Gastroesophageal sphincter (tissue), 4 donors: Measurements from ENCODE around the gene FGGY. TPM values are rescaled to one million over a fixed set of nuclear protein-coding genes. Genes with fewer than 3 reads are reported as not detected.
"Not testable (repeated sequence)": the region's sequence is repeated elsewhere in the genome, so short reads cannot be mapped to it uniquely, and the experiment has no call there.

ENCODE experiments used
- ATAC-seq: fragments of 150-250 bp; one replicate; pipeline ENCODE4 v1.9.1; 2016; ENCODE audit warnings: mild to moderate bottlenecking, moderate library complexity
- H3K27ac ChIP-seq, 4 donors: fragments of 200-600 bp; sonication (generic) in 3 of 4; 1 replicate in 3 of 4; 2 replicates in 1 of 4; pipeline ENCODE4 v1.5.1; 2016 to 2019
- H3K27me3 ChIP-seq: fragments of 200-600 bp; sonication (generic); one replicate; pipeline ENCODE4 v1.5.1; 2019
- H3K36me3 ChIP-seq, 2 donors: fragments of 200-600 bp; sonication (generic); one replicate each; pipeline ENCODE4 v1.5.1; 2019; ENCODE audit warnings: control low read depth in 1 of 2
- H3K4me1 ChIP-seq, 3 donors: fragments of 200-600 bp; sonication (generic); 1 replicate in 2 of 3; 2 replicates in 1 of 3; pipeline ENCODE4 v1.5.1; 2016 to 2019; ENCODE audit warnings: control low read depth in 2 of 3
- H3K4me3 ChIP-seq, 2 donors: fragments of 200-600 bp; sonication (generic); one replicate each; pipeline ENCODE4 v1.5.1; 2019; ENCODE audit warnings: mild to moderate bottlenecking in 1 of 2, moderate library complexity in 1 of 2
- H3K9me3 ChIP-seq, 3 donors: fragments of 200-600 bp; sonication (generic); one replicate each; pipeline ENCODE4 v1.5.1; 2017 to 2019; ENCODE audit warnings: control low read depth in 2 of 3
- EP300 ChIP-seq: sonication (generic); formaldehyde crosslinking; IDR thresholded peaks from one replicate; pipeline ENCODE4 v1.6.1; 2017; ENCODE audit warnings: antibody characterized with exemption, mild to moderate bottlenecking
- POLR2A ChIP-seq, 2 donors: fragments of 450-650 bp; IDR thresholded peaks; one replicate each; pipeline ENCODE4 v1.6.1; 2017; ENCODE audit warnings: antibody characterized with exemption in 2 of 2, mild to moderate bottlenecking in 2 of 2, moderate library complexity in 1 of 2
- POLR2AphosphoS5 ChIP-seq: sonication (generic); formaldehyde crosslinking; IDR thresholded peaks from one replicate; pipeline ENCODE4 v1.6.1; 2017; ENCODE audit warnings: antibody characterized with exemption
- WGBS, 2 donors: methylation state at CpG; one replicate each; pipeline ENCODE4 v1.1.5; 2018; ENCODE audit warnings: low coverage in 1 of 2; 5-methylcytosine and 5-hydroxymethylcytosine counted together
- total RNA-seq, 4 donors: library from RNA; depleted of rRNA; stranded (reverse); fragments of >200 nt; gene quantifications; one replicate each; pipeline ENCODE4 v1.1.0, GENCODE V29; 2016
- TF ChIP-seq, protein P1 (sequence below), 4 experiments: fragments of 200-600 bp in 2 of 4; fragments of 450-650 bp in 2 of 4; sonication (generic) in 1 of 4; IDR thresholded peaks; one replicate each; pipeline ENCODE4 v1.5.1; 2017 to 2019; ENCODE audit warnings: antibody characterized with exemption in 4 of 4, mild to moderate bottlenecking in 2 of 4, moderate library complexity in 2 of 4

FGGY gene
- 10 to 100 TPM; 19.0 to 29.6 (median 25.2) TPM for total RNA-seq

GRCh38 chr1:59296358-59297256 is at the start of gene FGGY:
Gene FGGY, plus strand, starts transcription at chr1:59297094. Its CDS starts 24,456 bp downstream, at chr1:59321550.
- H3K36me3 ChIP-seq, result no peaks in the 10 kb centered on the region
- H3K27ac ChIP-seq, result peak within 1 kb of the TSS; percentile 96 to 99 (median 98)
- 0 to 1% methylated on average over 20 to 24 of the region's 78 CpGs for WGBS, 2 donors
- H3K4me3 ChIP-seq, result peak within 1 kb of the TSS; percentile 60 to 85
- no peaks in the 10 kb centered on the region for H3K27me3 ChIP-seq
- peaks cover 4 to 33% (median 7%) of the 10 kb centered on the region in 3 donors for H3K4me1 ChIP-seq
- ATAC-seq, result peak; percentile 95
- H3K9me3 ChIP-seq, result no peaks in the 10 kb centered on the region
- TF ChIP-seq, protein P1, sequence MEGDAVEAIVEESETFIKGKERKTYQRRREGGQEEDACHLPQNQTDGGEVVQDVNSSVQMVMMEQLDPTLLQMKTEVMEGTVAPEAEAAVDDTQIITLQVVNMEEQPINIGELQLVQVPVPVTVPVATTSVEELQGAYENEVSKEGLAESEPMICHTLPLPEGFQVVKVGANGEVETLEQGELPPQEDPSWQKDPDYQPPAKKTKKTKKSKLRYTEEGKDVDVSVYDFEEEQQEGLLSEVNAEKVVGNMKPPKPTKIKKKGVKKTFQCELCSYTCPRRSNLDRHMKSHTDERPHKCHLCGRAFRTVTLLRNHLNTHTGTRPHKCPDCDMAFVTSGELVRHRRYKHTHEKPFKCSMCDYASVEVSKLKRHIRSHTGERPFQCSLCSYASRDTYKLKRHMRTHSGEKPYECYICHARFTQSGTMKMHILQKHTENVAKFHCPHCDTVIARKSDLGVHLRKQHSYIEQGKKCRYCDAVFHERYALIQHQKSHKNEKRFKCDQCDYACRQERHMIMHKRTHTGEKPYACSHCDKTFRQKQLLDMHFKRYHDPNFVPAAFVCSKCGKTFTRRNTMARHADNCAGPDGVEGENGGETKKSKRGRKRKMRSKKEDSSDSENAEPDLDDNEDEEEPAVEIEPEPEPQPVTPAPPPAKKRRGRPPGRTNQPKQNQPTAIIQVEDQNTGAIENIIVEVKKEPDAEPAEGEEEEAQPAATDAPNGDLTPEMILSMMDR (IDR thresholded peaks at IDR 0.05), result peak in 1 of 4 experiments; percentile 11
- TF ChIP-seq POLR2AphosphoS5 (peak; percentile 98), EP300 (no peak), POLR2A (IDR thresholded peaks at IDR 0.05) (peak; percentile 90 to 93)

GRCh38 chr1:59248758-59249157 is 48.1 kb upstream of the FGGY start:
- Histone ChIP-seq H3K4me1 (peaks cover 0 to 18% (median 11%) of the 10 kb centered on the region in 3 donors), H3K27ac (peak overlapping the region in 2 of 4 donors; percentile 18 to 30), H3K27me3 (no peaks in the 10 kb centered on the region), H3K36me3 (no peaks in the 10 kb centered on the region), H3K9me3 (peaks cover 0 to 4% (median 0%) of the 10 kb centered on the region in 3 donors), H3K4me3 (no peak overlapping the region)
- ATAC-seq, result no peak
- TF ChIP-seq POLR2AphosphoS5 (no peak), EP300 (no peak), POLR2A (IDR thresholded peaks at IDR 0.05) (no peak)
- TF ChIP-seq, protein P1 (IDR thresholded peaks at IDR 0.05), result no peak
- 56 to 67% methylated on average over 1 of the region's 1 CpG for WGBS, 2 donors

DNA sequence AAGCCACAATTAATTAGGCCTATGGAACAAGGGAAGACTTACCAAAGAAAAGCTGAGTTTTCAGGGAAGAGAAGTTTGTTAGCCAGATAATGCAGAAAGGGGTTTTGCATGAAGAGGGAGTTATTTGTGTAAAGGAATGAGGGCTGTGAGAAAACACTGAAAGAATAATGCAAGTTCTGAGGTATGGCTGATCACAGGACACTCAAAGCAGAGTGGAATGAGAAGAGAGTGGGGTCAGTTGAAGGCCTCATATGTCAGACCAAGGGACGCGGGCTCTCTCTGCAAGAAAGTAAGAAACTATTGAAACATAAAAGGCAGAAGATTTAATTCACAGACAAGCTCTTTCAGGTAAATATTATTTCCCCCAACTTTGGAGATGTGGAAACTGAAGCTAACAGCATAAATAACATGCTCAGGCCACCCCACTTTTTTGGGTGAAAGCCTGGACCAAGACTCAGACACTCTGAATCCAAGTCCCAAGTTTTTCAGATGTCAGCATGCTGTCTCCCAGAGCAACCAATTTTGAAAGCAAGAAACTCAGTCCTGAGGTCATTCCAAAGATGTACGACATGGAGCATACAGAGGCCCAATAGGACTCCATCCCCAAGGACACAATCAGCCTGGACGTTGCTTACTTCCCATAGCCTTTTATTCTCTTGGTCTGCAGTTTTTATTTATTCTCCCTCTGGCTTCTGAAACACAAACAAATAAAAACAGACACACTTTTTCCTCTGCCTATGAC is 47.3 kb upstream of the FGGY start:
- Histone ChIP-seq H3K27me3 (no peaks in the 10 kb centered on the region), H3K4me3 (no peak overlapping the region), H3K4me1 (peaks cover 0 to 18% (median 11%) of the 10 kb centered on the region in 3 donors), H3K9me3 (peaks cover 0 to 4% (median 0%) of the 10 kb centered on the region in 3 donors), H3K27ac (peak overlapping the region in 3 of 4 donors; percentile 8 to 47 (median 20)), H3K36me3 (no peaks in the 10 kb centered on the region)
- TF ChIP-seq POLR2AphosphoS5 (no peak), EP300 (no peak), POLR2A (IDR thresholded peaks at IDR 0.05) (no peak)
- TF ChIP-seq, protein P1 (IDR thresholded peaks at IDR 0.05), result no peak
- WGBS, 2 donors, result 62 to 69% methylated on average over 4 of the region's 4 CpGs
- ATAC-seq, result peak; percentile 60

GRCh38 chr1:59251061-59251460 is 45.8 kb upstream of the FGGY start:
- WGBS, 2 donors, result 80 to 100% methylated on average over 1 to 2 of the region's 12 CpGs
- H3K4me3 ChIP-seq, H3K27me3 ChIP-seq, H3K27ac ChIP-seq, ATAC-seq, H3K9me3 ChIP-seq, H3K36me3 ChIP-seq: not testable (repeated sequence)
- H3K4me1 ChIP-seq, result peaks cover 0 to 18% (median 11%) of the 10 kb centered on the region in 3 donors

DNA sequence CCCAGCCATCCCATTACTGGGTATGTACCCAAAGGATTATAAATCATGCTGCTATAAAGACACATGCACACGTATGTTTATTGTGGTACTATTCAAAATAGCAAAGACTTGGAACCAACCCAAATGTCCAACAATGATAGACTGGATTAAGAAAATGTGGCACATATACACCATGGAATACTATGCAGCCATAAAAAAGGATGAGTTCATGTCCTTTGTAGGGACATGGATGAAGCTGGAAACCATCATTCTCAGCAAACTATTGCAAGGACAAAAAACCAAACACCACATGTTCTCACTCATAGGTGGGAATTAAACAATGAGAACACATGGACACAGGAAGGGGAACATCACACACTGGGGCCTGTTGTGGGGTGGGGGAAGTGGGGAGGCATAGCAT is 40.5 kb upstream of the FGGY start:
- H3K4me3 ChIP-seq, H3K27me3 ChIP-seq, ATAC-seq, H3K36me3 ChIP-seq, H3K27ac ChIP-seq, H3K9me3 ChIP-seq: not testable (repeated sequence)
- H3K4me1 ChIP-seq, result peaks cover 0 to 13% (median 0%) of the 10 kb centered on the region in 3 donors
- WGBS, 2 donors, result no CpG with 5 or more reads among the region's 1 CpG
